GM21825 (cell line): ENCODE results near the gene BCAN.
A peak's percentile ranks its signal among the peaks of the same experiment; 100 is the strongest.

Experiments
- ATAC-seq: cut with Tn5 transposase; IDR thresholded peaks from one replicate; pipeline ENCODE4 v1.9.1; 2021; ENCODE audit warnings: mild to moderate bottlenecking, moderate library complexity; ENCODE audit not compliant: unreplicated experiment

BCAN gene

GRCh38 chr1:156675210-156676113 lies 33.5 kb downstream of the BCAN start:
- no peak for ATAC-seq

GRCh38 chr1:156676114-156676819 lies 34.4 kb downstream of the BCAN start:
- no peak for ATAC-seq

- no peak for ATAC-seq
Measured at GRCh38 chr1:156676820-156677615, 35.1 kb downstream of the BCAN start, which contains the start of gene NES. Gene NES, minus strand, starts transcription at chr1:156677407. Its CDS starts 143 bp downstream, at chr1:156677264.

GRCh38 chr1:156677616-156678596 lies 36.0 kb downstream of the BCAN start:
- ATAC-seq = no peak

GRCh38 chr1:156680056-156680455 lies 38.1 kb downstream of the BCAN start:
- no peak for ATAC-seq

- ATAC-seq = no peak
Measured at GRCh38 chr1:156681196-156681960, 39.5 kb downstream of the BCAN start.

GRCh38 chr1:156682166-156682890 lies 40.4 kb downstream of the BCAN start:
- ATAC-seq = no peak

GRCh38 chr1:156684227-156684782 lies 42.4 kb downstream of the BCAN start:
- no peak for ATAC-seq

- ATAC-seq = peak; percentile 74
Measured at GRCh38 chr1:156689035-156689952, 47.4 kb downstream of the BCAN start.

GRCh38 chr1:156689953-156690674 lies 48.2 kb downstream of the BCAN start:
- ATAC-seq = no peak

- no peak for ATAC-seq
Measured at GRCh38 chr1:156690675-156691036, 48.7 kb downstream of the BCAN start.

GRCh38 chr1:156691191-156691590 lies 49.3 kb downstream of the BCAN start:
- ATAC-seq = no peak

GRCh38 chr1:156691665-156692440 lies 49.9 kb downstream of the BCAN start:
- ATAC-seq = no peak

GRCh38 chr1:156692441-156692924 lies 50.6 kb downstream of the BCAN start:
- ATAC-seq = no peak

- ATAC-seq = no peak
Measured at GRCh38 chr1:156692925-156693847, 51.3 kb downstream of the BCAN start.
